Measurements from ENCODE around the gene CBLN3.

The CBLN3 gene

GRCh38 chr14:24434676-24435075 is 5.2 kb upstream of the CBLN3 start:
- no peak for DNase-seq (ENCODE audit: low read depth)
- no peak overlapping the region for H3K4me3 ChIP-seq (ENCODE audit: low read depth, low read length)
- no peak for TF ChIP-seq CTCF (IDR thresholded peaks at IDR 0.05; ENCODE audit: low read depth, low read length, missing control alignments)

- H3K4me3 ChIP-seq (ENCODE audit: low read depth, low read length) = no peak overlapping the region
- no peak for DNase-seq (ENCODE audit: low read depth)
- no peak for TF ChIP-seq CTCF (IDR thresholded peaks at IDR 0.05; ENCODE audit: low read depth, low read length, missing control alignments)
These were observed 4.6 kb upstream of the CBLN3 start for GRCh38 chr14:24434036-24434435.

GRCh38 chr14:24432259-24433131 is 3.0 kb upstream of the CBLN3 start:
- TF ChIP-seq CTCF (IDR thresholded peaks at IDR 0.05; ENCODE audit: low read depth, low read length, missing control alignments) = no peak
- DNase-seq (ENCODE audit: low read depth) = no peak
- H3K4me3 ChIP-seq (ENCODE audit: low read depth, low read length) = no peak overlapping the region

- TF ChIP-seq CTCF (IDR thresholded peaks at IDR 0.05; ENCODE audit: low read depth, low read length, missing control alignments) = peak; percentile 97
- peak; percentile 81 for DNase-seq (ENCODE audit: low read depth)
- H3K4me3 ChIP-seq (ENCODE audit: low read depth, low read length) = peak overlapping the region; percentile 62
These were observed 2.2 kb upstream of the CBLN3 start for GRCh38 chr14:24431569-24432258.

- peak overlapping the region; percentile 62 for H3K4me3 ChIP-seq (ENCODE audit: low read depth, low read length)
- DNase-seq (ENCODE audit: low read depth) = no peak
- no peak for TF ChIP-seq CTCF (IDR thresholded peaks at IDR 0.05; ENCODE audit: low read depth, low read length, missing control alignments)
These were observed 1.5 kb upstream of the CBLN3 start for GRCh38 chr14:24430682-24431568.

- TF ChIP-seq CTCF (IDR thresholded peaks at IDR 0.05; ENCODE audit: low read depth, low read length, missing control alignments) = no peak
- peak overlapping the region; percentile 62 for H3K4me3 ChIP-seq (ENCODE audit: low read depth, low read length)
- peak; percentile 12 for DNase-seq (ENCODE audit: low read depth)
These were observed 744 bp upstream of the CBLN3 start for GRCh38 chr14:24430143-24430681.
